Breast epithelium (tissue), 3 donors: ENCODE results near the gene MRGPRX2.

Source experiments
- POLR2A ChIP-seq: fragments of 450-650 bp; IDR thresholded peaks from one replicate; pipeline ENCODE4 v1.6.1; 2016; ENCODE audit warnings: antibody characterized with exemption, mild to moderate bottlenecking, moderate library complexity
- TF ChIP-seq, protein P1 (sequence below), 3 donors: fragments of 450-650 bp; IDR thresholded peaks; one replicate each; pipeline ENCODE4 v1.5.1; 2016 to 2017; ENCODE audit warnings: antibody characterized with exemption in 3 of 3, mild to moderate bottlenecking in 3 of 3, moderate library complexity in 3 of 3

DNA sequence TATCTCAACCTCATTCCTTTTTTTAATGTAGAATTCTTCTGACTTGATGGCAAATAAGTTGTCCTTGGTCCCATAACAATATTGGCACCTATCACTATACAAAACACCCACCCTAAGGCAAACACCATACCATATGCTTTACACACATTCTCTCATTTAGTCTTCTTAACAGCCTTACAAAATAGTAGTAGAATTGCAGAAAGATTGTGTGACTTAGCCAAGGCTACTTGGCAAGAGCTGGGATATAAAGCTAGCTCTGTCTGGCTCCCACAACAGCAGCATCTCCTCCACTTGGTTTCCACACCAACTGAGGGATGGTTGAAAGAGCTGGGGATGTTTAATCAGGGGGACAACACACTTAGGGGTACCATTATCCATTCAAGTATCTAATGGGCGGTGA, 46.6 kb upstream of the MRGPRX2 start:
- TF ChIP-seq, protein P1, sequence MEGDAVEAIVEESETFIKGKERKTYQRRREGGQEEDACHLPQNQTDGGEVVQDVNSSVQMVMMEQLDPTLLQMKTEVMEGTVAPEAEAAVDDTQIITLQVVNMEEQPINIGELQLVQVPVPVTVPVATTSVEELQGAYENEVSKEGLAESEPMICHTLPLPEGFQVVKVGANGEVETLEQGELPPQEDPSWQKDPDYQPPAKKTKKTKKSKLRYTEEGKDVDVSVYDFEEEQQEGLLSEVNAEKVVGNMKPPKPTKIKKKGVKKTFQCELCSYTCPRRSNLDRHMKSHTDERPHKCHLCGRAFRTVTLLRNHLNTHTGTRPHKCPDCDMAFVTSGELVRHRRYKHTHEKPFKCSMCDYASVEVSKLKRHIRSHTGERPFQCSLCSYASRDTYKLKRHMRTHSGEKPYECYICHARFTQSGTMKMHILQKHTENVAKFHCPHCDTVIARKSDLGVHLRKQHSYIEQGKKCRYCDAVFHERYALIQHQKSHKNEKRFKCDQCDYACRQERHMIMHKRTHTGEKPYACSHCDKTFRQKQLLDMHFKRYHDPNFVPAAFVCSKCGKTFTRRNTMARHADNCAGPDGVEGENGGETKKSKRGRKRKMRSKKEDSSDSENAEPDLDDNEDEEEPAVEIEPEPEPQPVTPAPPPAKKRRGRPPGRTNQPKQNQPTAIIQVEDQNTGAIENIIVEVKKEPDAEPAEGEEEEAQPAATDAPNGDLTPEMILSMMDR (IDR thresholded peaks at IDR 0.05), result no peak
- TF ChIP-seq POLR2A, result no peak
